HFF-Myc (cell line): ENCODE measurements around the gene MAST3.

Experiments used
- DNase-seq: peaks from one replicate; pipeline ENCODE4 v3.0.0-alpha.2; 2011; ENCODE audit warnings: low read depth; ENCODE audit errors: extremely low read depth
- H3K4me3 ChIP-seq: replicated peaks from 2 replicates; pipeline ENCODE4 v1.5.1; 2011; ENCODE audit warnings: low read depth, mild to moderate bottlenecking, control low read depth, low read length
- TF ChIP-seq, protein P1 (sequence below): IDR thresholded peaks from 2 replicates; pipeline ENCODE4 v1.5.1; 2012; ENCODE audit warnings: mild to moderate bottlenecking, low read depth, low read length, control low read depth; ENCODE audit errors: missing control alignments

MAST3 gene

DNA sequence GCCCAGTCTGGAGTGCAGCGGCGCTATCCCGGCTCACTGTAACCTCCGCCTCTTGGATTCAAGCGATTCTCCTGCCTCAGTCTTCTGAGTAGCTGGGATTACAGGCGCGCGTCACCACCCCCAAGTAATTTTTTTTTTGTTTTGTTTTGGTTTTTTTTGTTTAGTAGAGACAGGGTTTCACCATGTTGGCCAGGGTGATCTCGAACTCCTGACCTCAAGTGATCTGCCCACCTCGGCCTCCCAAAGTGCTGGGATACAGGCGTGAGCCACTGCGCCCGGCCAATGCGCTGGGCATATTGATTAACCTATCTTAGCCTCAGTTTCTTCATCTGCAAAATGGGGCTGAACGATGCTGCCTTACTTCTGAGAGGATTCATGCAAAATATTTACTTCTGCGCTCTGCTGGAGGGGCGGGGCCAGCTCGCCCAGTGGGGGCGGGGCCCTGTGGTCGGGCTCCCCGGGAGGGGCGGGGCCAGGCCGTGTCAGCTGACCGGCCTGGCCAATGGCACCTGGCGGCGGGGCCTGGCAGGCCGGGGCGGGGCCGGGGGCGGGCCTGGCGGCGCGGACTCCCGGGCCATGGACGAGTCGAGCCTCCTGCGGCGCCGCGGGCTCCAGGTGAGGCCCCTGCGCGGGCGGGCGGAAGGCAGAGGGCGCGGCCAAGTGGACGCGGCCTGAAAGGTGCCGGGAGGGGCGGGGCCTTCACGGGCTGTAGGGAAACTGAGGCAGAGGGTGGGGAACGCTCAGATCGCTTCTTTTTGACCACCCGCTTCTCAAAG is at the start of gene MAST3:
MAST3 (plus strand) TSS at position 562 of the 776 bp plus-strand sequence; CDS start at position 577, 15 bp downstream.
- peak within 1 kb of the TSS; percentile 49 for H3K4me3 ChIP-seq
- TF ChIP-seq, protein P1, sequence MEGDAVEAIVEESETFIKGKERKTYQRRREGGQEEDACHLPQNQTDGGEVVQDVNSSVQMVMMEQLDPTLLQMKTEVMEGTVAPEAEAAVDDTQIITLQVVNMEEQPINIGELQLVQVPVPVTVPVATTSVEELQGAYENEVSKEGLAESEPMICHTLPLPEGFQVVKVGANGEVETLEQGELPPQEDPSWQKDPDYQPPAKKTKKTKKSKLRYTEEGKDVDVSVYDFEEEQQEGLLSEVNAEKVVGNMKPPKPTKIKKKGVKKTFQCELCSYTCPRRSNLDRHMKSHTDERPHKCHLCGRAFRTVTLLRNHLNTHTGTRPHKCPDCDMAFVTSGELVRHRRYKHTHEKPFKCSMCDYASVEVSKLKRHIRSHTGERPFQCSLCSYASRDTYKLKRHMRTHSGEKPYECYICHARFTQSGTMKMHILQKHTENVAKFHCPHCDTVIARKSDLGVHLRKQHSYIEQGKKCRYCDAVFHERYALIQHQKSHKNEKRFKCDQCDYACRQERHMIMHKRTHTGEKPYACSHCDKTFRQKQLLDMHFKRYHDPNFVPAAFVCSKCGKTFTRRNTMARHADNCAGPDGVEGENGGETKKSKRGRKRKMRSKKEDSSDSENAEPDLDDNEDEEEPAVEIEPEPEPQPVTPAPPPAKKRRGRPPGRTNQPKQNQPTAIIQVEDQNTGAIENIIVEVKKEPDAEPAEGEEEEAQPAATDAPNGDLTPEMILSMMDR = no peak
- DNase-seq = no peak

DNA sequence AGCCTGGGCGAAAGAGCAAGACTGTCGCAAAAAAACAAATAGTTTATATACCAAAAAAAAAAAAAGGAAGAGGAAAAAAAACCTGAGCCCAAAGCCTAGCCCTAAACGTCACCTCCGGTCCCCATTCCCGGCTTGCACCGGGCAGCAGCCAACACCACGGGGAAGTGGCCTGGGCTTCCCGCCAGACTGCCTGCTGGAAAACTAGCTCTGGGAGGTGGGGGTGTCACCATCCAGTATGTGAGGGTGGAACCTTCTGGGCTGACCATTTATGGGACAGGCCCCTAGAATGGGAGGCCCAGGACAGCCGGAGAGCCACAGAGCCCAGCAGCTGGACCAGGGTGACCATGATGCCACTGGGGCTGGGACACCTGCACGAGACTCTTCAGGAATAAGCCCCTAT is 48.2 kb upstream of the MAST3 start:
- DNase-seq = no peak
- TF ChIP-seq, protein P1 = no peak
- H3K4me3 ChIP-seq = no peak overlapping the region

DNA sequence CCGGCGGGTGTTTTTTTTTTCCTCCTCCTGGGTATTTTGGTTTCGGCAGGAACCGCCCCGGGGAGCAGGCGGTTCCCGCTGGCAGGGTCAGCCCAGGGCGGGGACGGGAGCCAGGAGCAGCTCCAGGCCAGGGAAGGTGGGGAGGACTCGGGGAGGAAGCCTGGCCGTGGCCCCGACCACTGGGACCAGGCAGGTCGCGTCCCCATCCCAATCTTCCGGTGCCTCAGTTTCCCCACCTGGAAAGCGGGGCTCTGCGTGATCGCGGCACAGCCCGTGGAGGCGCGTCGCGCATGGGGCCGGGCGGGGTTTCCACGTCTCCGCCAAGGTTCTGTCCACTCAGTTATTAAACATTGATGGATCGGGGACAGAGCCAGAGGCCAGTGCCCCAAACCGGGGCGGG is 45.7 kb upstream of the MAST3 start:
- TF ChIP-seq, protein P1 = no peak
- DNase-seq = no peak
- no peak overlapping the region for H3K4me3 ChIP-seq

DNA sequence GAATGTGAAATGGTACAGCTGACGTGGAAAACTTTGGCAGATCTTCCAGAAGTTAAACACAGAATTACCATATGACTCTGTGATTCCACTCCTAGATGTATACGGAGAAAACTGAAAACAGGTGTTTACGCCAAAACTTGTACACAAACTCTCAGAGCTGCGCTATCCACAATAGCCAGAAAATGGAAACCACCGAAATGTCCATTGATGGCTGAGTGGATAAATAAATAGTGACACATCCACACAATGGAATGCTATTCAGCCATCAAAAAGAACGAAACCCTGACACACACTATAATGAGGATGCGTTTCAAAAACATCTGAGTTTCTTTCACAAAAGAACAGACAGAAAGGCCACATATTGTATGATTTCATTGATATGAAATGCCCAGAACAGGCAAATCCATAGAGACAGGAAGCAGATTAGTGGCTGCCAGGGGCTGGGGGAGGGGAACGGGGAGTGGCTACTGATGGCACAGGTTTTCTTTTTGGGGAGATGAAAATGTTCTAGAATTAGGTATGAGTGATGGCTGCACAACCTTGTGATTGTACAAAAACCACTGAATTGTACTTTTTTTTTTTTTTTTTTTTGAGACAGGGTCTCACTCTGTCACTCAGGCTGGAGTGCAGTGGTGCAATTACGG is 43.9 kb upstream of the MAST3 start:
- DNase-seq = peak; percentile 69
- H3K4me3 ChIP-seq = no peak overlapping the region
- TF ChIP-seq, protein P1 = no peak

DNA sequence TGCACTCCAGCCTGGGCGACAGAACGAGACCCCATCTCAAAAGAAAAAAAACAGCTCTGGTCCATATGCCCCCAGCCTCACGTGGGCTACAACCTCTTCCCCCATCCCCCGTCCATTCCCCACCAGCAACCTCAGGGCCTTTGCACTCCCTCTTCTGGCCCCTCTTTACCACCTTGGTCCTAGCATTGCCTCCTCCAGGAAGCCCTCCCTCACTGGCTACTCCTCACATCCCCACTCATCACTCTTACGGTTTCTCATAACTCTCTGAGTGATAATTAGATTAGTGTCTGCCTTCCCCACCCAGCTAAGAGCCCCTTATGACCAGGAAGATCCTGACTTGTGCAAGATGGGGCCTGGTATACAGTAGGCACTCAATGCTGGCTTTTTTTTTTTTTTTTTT is 41.6 kb upstream of the MAST3 start:
- DNase-seq = no peak
- TF ChIP-seq, protein P1 = no peak
- no peak overlapping the region for H3K4me3 ChIP-seq

DNA sequence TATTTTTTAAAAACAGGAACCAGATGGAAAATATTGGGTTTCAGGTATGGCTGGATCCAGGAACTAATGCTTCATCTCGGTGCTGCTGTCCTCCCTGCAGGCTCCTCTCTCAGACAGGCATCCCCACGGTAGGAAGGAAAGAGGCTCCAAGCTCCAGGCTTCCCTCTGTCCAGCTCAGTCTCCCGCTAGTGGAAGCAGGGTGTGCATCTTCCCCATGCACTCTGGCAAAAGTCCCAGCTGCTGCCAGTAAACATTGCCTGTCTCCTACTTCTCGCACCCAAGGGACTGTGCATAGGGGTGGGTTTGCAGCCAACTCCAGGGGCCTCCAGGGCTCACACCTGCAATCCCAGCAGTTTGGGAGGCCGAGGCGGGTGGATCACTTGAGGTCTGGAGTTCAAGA is 40.0 kb upstream of the MAST3 start:
- DNase-seq = no peak
- H3K4me3 ChIP-seq = no peak overlapping the region
- TF ChIP-seq, protein P1 = no peak
